ENCODE results near the gene UPF1.
"Not testable (repeated sequence)": the region's sequence is repeated elsewhere in the genome, so short reads cannot be mapped to it uniquely, and the experiment has no call there.

UPF1 gene

GRCh38 chr19:18898607-18899408 lies 67.0 kb downstream of the UPF1 start:
- DNase-seq (ENCODE audit: low read depth): no peak

- no peak for DNase-seq (ENCODE audit: low read depth)
These were observed 68.1 kb downstream of the UPF1 start for GRCh38 chr19:18899624-18900560.

- no peak for DNase-seq (ENCODE audit: low read depth)
These were observed 69.1 kb downstream of the UPF1 start for GRCh38 chr19:18900700-18901481.

- no peak for DNase-seq (ENCODE audit: low read depth)
These were observed 69.7 kb downstream of the UPF1 start for GRCh38 chr19:18901491-18901890.

GRCh38 chr19:18902519-18902918 lies 70.8 kb downstream of the UPF1 start:
- DNase-seq (ENCODE audit: low read depth): not testable (repeated sequence)

- DNase-seq (ENCODE audit: low read depth): no peak
These were observed 71.6 kb downstream of the UPF1 start for GRCh38 chr19:18903156-18904037.

GRCh38 chr19:18904334-18905057 lies 72.7 kb downstream of the UPF1 start:
- no peak for DNase-seq (ENCODE audit: low read depth)

- no peak for DNase-seq (ENCODE audit: low read depth)
These were observed 73.3 kb downstream of the UPF1 start for GRCh38 chr19:18905058-18905456.

GRCh38 chr19:18905513-18906236 lies 73.9 kb downstream of the UPF1 start:
- no peak for DNase-seq (ENCODE audit: low read depth)

GRCh38 chr19:18906605-18907519 lies 75.1 kb downstream of the UPF1 start:
- DNase-seq (ENCODE audit: low read depth): no peak

- no peak for DNase-seq (ENCODE audit: low read depth)
These were observed 77.3 kb downstream of the UPF1 start for GRCh38 chr19:18908917-18909619.

GRCh38 chr19:18910010-18910409 lies 78.3 kb downstream of the UPF1 start:
- DNase-seq (ENCODE audit: low read depth): no peak

- DNase-seq (ENCODE audit: low read depth): no peak
These were observed 79.2 kb downstream of the UPF1 start for GRCh38 chr19:18910801-18911436.

GRCh38 chr19:18912933-18913332 lies 81.2 kb downstream of the UPF1 start:
- no peak for DNase-seq (ENCODE audit: low read depth)

GRCh38 chr19:18913466-18913865 lies 81.7 kb downstream of the UPF1 start:
- no peak for DNase-seq (ENCODE audit: low read depth)

- no peak for DNase-seq (ENCODE audit: low read depth)
These were observed 83.9 kb downstream of the UPF1 start for GRCh38 chr19:18915639-18916038.

GRCh38 chr19:18917593-18917992 lies 85.8 kb downstream of the UPF1 start:
- DNase-seq (ENCODE audit: low read depth): not testable (repeated sequence)
